ENCODE data around the gene FHIT. TPM values are rescaled to one million over a fixed set of nuclear protein-coding genes. Genes with fewer than 3 reads are reported as not detected.

Gene FHIT
- total and polyA plus RNA-seq, 4 donors = 2.1 to 14.7 (median 6.6) TPM

- no peaks in the 10 kb centered on the region for H3K27me3 ChIP-seq (ENCODE audit: control insufficient read depth in 4 of 4, insufficient read depth in 4 of 4, low read length in 3 of 4)
- H3K4me1 ChIP-seq (ENCODE audit: control insufficient read depth in 4 of 4, insufficient read depth in 4 of 4, low read length in 3 of 4) = no peaks in the 10 kb centered on the region
- H3K4me3 ChIP-seq (ENCODE audit: low read depth in 1 of 3, low read length in 3 of 3) = no peak overlapping the region
- TF ChIP-seq TAF1 (conservative IDR thresholded peaks at IDR 0.05) (no peak), FOXA1 (IDR thresholded peaks at IDR 0.05) (no peak), FOXA2 (IDR thresholded peaks at IDR 0.05) (no peak)
- no peak overlapping the region for H3K9ac ChIP-seq (ENCODE audit: low read depth in 1 of 2, low read length in 2 of 2)
- H3K36me3 ChIP-seq (ENCODE audit: control insufficient read depth in 4 of 4, insufficient read depth in 3 of 4, low read depth in 1 of 4, low read length in 3 of 4) = no peaks in the 10 kb centered on the region
- no peak overlapping the region for H3K27ac ChIP-seq (ENCODE audit: low read depth in 1 of 2, low read length in 2 of 2)
- peaks cover 0 to 9% (median 3%) of the 10 kb centered on the region in 4 donors for H3K9me3 ChIP-seq (ENCODE audit: control insufficient read depth in 4 of 4, low read length in 3 of 4)
- 98% methylated on average over 2 of the region's 2 CpGs for WGBS
- no peak for DNase-seq (ENCODE audit: low spot score)
Measured at GRCh38 chr3:60775985-60776384, 475.3 kb downstream of the FHIT start.

- H3K4me1 ChIP-seq (ENCODE audit: control insufficient read depth in 4 of 4, insufficient read depth in 4 of 4, low read length in 3 of 4) = no peaks in the 10 kb centered on the region
- H3K9me3 ChIP-seq (ENCODE audit: control insufficient read depth in 4 of 4, low read length in 3 of 4) = peaks cover 0 to 9% (median 0%) of the 10 kb centered on the region in 4 donors
- no peaks in the 10 kb centered on the region for H3K36me3 ChIP-seq (ENCODE audit: control insufficient read depth in 4 of 4, insufficient read depth in 3 of 4, low read depth in 1 of 4, low read length in 3 of 4)
- no peak overlapping the region for H3K27ac ChIP-seq (ENCODE audit: low read depth in 1 of 2, low read length in 2 of 2)
- TF ChIP-seq FOXA2 (IDR thresholded peaks at IDR 0.05) (no peak), EGR1 (IDR thresholded peaks at IDR 0.05; ENCODE audit: low read depth in 2 of 2) (no peak), HNF4G (IDR thresholded peaks at IDR 0.05) (no peak), FOXA1 (IDR thresholded peaks at IDR 0.05) (no peak), MAX (IDR thresholded peaks at IDR 0.05) (no peak), CTCF (IDR thresholded peaks at IDR 0.05; ENCODE audit: low read depth, low read length, missing input control) (no peak), GABPA (IDR thresholded peaks at IDR 0.05 in 1 of 2, conservative IDR thresholded peaks at IDR 0.05 in 1 of 2) (no peak), HNF4A (conservative IDR thresholded peaks at IDR 0.05) (no peak), ZBTB33 (IDR thresholded peaks at IDR 0.05) (no peak), RXRA (IDR thresholded peaks at IDR 0.05) (no peak)
- H3K9ac ChIP-seq (ENCODE audit: low read depth in 1 of 2, low read length in 2 of 2) = no peak overlapping the region
- H3K27me3 ChIP-seq (ENCODE audit: control insufficient read depth in 4 of 4, insufficient read depth in 4 of 4, low read length in 3 of 4) = no peaks in the 10 kb centered on the region
- 93% methylated on average over 2 of the region's 2 CpGs for WGBS
- DNase-seq (ENCODE audit: low spot score) = no peak
- H3K4me3 ChIP-seq (ENCODE audit: low read depth in 1 of 3, low read length in 3 of 3) = no peak overlapping the region
Measured at GRCh38 chr3:60774617-60775016, 476.6 kb downstream of the FHIT start.

- TF ChIP-seq SP1 (IDR thresholded peaks at IDR 0.05) (no peak), MAX (IDR thresholded peaks at IDR 0.05) (no peak), TAF1 (conservative IDR thresholded peaks at IDR 0.05) (no peak), HNF4A (conservative IDR thresholded peaks at IDR 0.05) (no peak), JUND (IDR thresholded peaks at IDR 0.05) (no peak), FOXA1 (IDR thresholded peaks at IDR 0.05) (no peak)
- H3K36me3 ChIP-seq (ENCODE audit: control insufficient read depth in 4 of 4, insufficient read depth in 3 of 4, low read depth in 1 of 4, low read length in 3 of 4) = no peaks in the 10 kb centered on the region
- H3K4me1 ChIP-seq (ENCODE audit: control insufficient read depth in 4 of 4, insufficient read depth in 4 of 4, low read length in 3 of 4) = no peaks in the 10 kb centered on the region
- no peaks in the 10 kb centered on the region for H3K27me3 ChIP-seq (ENCODE audit: control insufficient read depth in 4 of 4, insufficient read depth in 4 of 4, low read length in 3 of 4)
- H3K9ac ChIP-seq (ENCODE audit: low read depth in 1 of 2, low read length in 2 of 2) = no peak overlapping the region
- H3K4me3 ChIP-seq (ENCODE audit: low read depth in 1 of 3, low read length in 3 of 3) = no peak overlapping the region
- H3K9me3 ChIP-seq (ENCODE audit: control insufficient read depth in 4 of 4, low read length in 3 of 4) = peaks cover 0 to 9% (median 0%) of the 10 kb centered on the region in 4 donors
- DNase-seq (ENCODE audit: low spot score) = no peak
- WGBS = 98% methylated on average over 3 of the region's 3 CpGs
- H3K27ac ChIP-seq (ENCODE audit: low read depth in 1 of 2, low read length in 2 of 2) = no peak overlapping the region
Measured at GRCh38 chr3:60772584-60772983, 478.7 kb downstream of the FHIT start.

All from liver (tissue), 9 donors.